Measurements from ENCODE around the gene VGLL4. TPM values are rescaled to one million over a fixed set of nuclear protein-coding genes. Genes with fewer than 3 reads are reported as not detected.

VGLL4 gene, protein sequence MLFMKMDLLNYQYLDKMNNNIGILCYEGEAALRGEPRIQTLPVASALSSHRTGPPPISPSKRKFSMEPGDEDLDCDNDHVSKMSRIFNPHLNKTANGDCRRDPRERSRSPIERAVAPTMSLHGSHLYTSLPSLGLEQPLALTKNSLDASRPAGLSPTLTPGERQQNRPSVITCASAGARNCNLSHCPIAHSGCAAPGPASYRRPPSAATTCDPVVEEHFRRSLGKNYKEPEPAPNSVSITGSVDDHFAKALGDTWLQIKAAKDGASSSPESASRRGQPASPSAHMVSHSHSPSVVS
- 44.1 and 47.0 TPM in 2 replicates for polyA plus RNA-seq (2013)

DNA sequence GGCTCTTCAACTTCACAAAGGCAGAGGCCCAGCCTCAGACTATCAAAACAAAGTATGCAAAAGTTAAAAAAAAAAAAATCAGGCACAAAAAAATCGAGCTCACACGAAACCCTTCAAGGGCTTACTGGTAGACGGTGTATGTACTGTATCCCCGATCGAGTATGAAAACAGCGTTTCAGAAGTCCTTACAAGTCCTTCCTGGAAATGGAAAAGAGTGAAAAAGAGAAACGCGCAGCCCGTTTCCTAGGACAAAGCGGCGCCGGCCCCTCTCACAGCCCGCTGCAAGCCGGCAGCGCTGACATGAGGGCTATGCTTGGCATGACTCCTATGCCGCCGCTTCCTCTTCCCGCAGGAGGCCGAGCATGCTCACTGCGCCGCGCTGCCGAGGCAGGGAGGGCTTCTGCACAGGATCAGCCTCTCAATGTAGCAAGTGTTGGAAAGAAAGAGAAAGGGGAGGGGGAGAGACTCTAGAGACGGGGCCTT lies at the start of gene VGLL4:
VGLL4 (minus strand) TSS at position 311 of the 483 bp plus-strand sequence. CDS start 397 bp downstream, outside the sequence.
- Histone ChIP-seq H3K23ac (ENCODE audit: low read length) (no peak within 1 kb of the TSS), H3K9ac (ENCODE audit: low read length) (peak within 1 kb of the TSS; percentile 89), H2BK5ac (ENCODE audit: low read depth, low read length, poor library complexity) (peak within 1 kb of the TSS; percentile 95), H4K12ac (ENCODE audit: low read depth, low read length) (peak within 1 kb of the TSS; percentile 96), H2BK120ac (ENCODE audit: insufficient read depth, low read length, poor library complexity) (peak within 1 kb of the TSS; percentile 88), H4K8ac (ENCODE audit: low read depth, low read length) (peak within 1 kb of the TSS; percentile 96), H3K36me3 (ENCODE audit: control insufficient read depth in 1 of 2, insufficient read depth in 2 of 2, low read length in 2 of 2) (peaks cover 0 to 2% of the 10 kb centered on the region in 2 experiments), H3K79me2 (ENCODE audit: control insufficient read depth, insufficient read depth, low read length, poor library complexity) (peaks cover 21% of the 10 kb centered on the region), H3K4me2 (ENCODE audit: low read length) (peak within 1 kb of the TSS; percentile 66), H4K91ac (ENCODE audit: low read depth, low read length) (peak within 1 kb of the TSS; percentile 93), H3K4ac (ENCODE audit: low read depth, low read length) (peak within 1 kb of the TSS; percentile 99), H3K14ac (ENCODE audit: low read length) (peak within 1 kb of the TSS; percentile 97), H3K4me3 (ENCODE audit: low read depth, low read length) (peak within 1 kb of the TSS; percentile 83), H3K18ac (ENCODE audit: low read length) (peak within 1 kb of the TSS; percentile 99), H3K9me3 (ENCODE audit: insufficient read depth, low read depth, low read length) (no peaks in the 10 kb centered on the region), H2AK5ac (ENCODE audit: low read length) (peak within 1 kb of the TSS; percentile 90), H3K27me3 (ENCODE audit: insufficient read depth, low read length) (no peaks in the 10 kb centered on the region), H3K27ac (ENCODE audit: low read depth, low read length) (peak within 1 kb of the TSS; percentile 88), H2BK12ac (ENCODE audit: low read length) (peak within 1 kb of the TSS; percentile 49), H3K4me1 (ENCODE audit: control insufficient read depth in 1 of 2, insufficient read depth in 2 of 2, low read length in 2 of 2) (peaks cover 9 to 14% of the 10 kb centered on the region in 2 experiments), H3K79me1 (ENCODE audit: low read length) (peaks cover 11% of the 10 kb centered on the region), H2AFZ (ENCODE audit: insufficient read depth, low read length, poor library complexity) (peak within 1 kb of the TSS; percentile 74)
- no CpG with 5 or more reads among the region's 24 CpGs for WGBS (ENCODE audit: extremely low coverage, insufficient coverage, insufficient read length)
- DNase-seq: peak; percentile 21 to 60

DNA sequence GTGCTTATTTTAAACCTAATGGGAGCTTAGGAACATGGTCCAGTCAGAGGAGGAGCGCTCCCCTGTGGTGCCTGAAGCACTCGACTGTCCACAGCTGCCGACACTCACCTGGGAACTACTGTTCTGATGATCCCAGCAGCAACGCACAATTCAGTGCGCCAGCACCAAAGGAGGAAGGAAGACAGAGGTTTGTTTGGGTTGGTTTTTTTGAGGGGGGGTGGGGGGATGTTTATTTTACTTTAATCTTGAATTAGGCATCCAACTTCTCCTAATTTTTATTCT lies 48.8 kb upstream of the VGLL4 start:
- Histone ChIP-seq H3K79me2 (ENCODE audit: control insufficient read depth, insufficient read depth, low read length, poor library complexity) (no peaks in the 10 kb centered on the region), H3K27ac (ENCODE audit: low read depth, low read length) (no peak overlapping the region), H3K23ac (ENCODE audit: low read length) (no peak overlapping the region), H2AFZ (ENCODE audit: insufficient read depth, low read length, poor library complexity) (no peak overlapping the region), H3K4me3 (ENCODE audit: low read depth, low read length) (no peak overlapping the region), H3K4me1 (ENCODE audit: control insufficient read depth in 1 of 2, insufficient read depth in 2 of 2, low read length in 2 of 2) (peaks cover 5% of the 10 kb centered on the region in 2 experiments), H2AK5ac (ENCODE audit: low read length) (peak overlapping the region; percentile 26), H3K4ac (ENCODE audit: low read depth, low read length) (no peak overlapping the region), H3K4me2 (ENCODE audit: low read length) (no peak overlapping the region), H4K91ac (ENCODE audit: low read depth, low read length) (no peak overlapping the region), H2BK120ac (ENCODE audit: insufficient read depth, low read length, poor library complexity) (no peak overlapping the region), H2BK12ac (ENCODE audit: low read length) (peak overlapping the region; percentile 68), H3K9me3 (ENCODE audit: insufficient read depth, low read depth, low read length) (no peaks in the 10 kb centered on the region), H3K36me3 (ENCODE audit: control insufficient read depth in 1 of 2, insufficient read depth in 2 of 2, low read length in 2 of 2) (peaks cover 0 to 2% of the 10 kb centered on the region in 2 experiments), H3K9ac (ENCODE audit: low read length) (no peak overlapping the region), H4K12ac (ENCODE audit: low read depth, low read length) (no peak overlapping the region), H3K79me1 (ENCODE audit: low read length) (peaks cover 2% of the 10 kb centered on the region), H2BK5ac (ENCODE audit: low read depth, low read length, poor library complexity) (no peak overlapping the region), H3K14ac (ENCODE audit: low read length) (no peak overlapping the region), H3K27me3 (ENCODE audit: insufficient read depth, low read length) (no peaks in the 10 kb centered on the region), H4K8ac (ENCODE audit: low read depth, low read length) (no peak overlapping the region), H3K18ac (ENCODE audit: low read length) (no peak overlapping the region)
- WGBS (ENCODE audit: extremely low coverage, insufficient coverage, insufficient read length): no CpG with 5 or more reads among the region's 5 CpGs
- DNase-seq: no peak

DNA sequence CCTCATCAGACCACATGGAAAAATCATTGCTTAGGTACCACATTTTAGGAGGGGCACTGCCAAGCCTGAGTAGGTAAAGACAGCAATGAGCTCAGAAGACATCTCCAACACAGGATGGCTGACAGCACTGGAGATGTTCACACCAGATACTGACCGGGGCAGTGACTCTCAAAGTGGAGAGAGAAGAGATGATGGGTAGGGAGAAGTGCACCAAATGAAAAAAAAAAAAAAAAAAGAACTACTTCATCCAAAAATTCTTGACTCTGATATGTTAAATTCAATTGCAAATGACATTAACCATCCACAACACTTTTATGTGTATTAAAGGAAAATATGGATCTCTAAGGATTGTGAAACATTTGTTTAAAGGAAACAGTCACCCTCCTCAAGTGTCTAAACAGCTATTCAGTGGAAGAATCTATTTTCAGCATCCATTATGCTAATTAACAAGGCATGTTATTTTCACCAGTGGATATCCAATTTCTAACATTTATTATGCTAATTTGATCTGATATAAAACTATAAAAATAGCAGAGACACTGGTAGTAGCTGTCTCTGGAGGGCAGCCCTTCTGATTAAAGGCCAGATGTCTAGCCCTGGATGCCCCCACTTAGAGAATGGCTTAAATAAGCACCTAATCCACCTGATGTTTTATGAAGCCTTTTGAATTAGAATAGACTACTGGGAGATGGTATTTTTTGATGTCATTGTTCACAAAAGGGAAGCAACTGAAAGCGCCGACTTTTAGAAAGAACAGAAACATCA lies 48.2 kb upstream of the VGLL4 start:
- WGBS (ENCODE audit: extremely low coverage, insufficient coverage, insufficient read length): no CpG with 5 or more reads among the region's 3 CpGs
- H3K4me1 ChIP-seq (ENCODE audit: control insufficient read depth in 1 of 2, insufficient read depth in 2 of 2, low read length in 2 of 2): peaks cover 5% of the 10 kb centered on the region in 2 experiments
- peak overlapping the region; percentile 1 for H4K91ac ChIP-seq (ENCODE audit: low read depth, low read length)
- no peak overlapping the region for H2AFZ ChIP-seq (ENCODE audit: insufficient read depth, low read length, poor library complexity)
- H3K4me2 ChIP-seq (ENCODE audit: low read length): no peak overlapping the region
- no peak overlapping the region for H3K9ac ChIP-seq (ENCODE audit: low read length)
- peak overlapping the region; percentile 18 for H3K27ac ChIP-seq (ENCODE audit: low read depth, low read length)
- peaks cover 0 to 2% of the 10 kb centered on the region in 2 experiments for H3K36me3 ChIP-seq (ENCODE audit: control insufficient read depth in 1 of 2, insufficient read depth in 2 of 2, low read length in 2 of 2)
- H3K23ac ChIP-seq (ENCODE audit: low read length): no peak overlapping the region
- H2BK5ac ChIP-seq (ENCODE audit: low read depth, low read length, poor library complexity): no peak overlapping the region
- peak overlapping the region; percentile 41 for H3K18ac ChIP-seq (ENCODE audit: low read length)
- no peaks in the 10 kb centered on the region for H3K79me2 ChIP-seq (ENCODE audit: control insufficient read depth, insufficient read depth, low read length, poor library complexity)
- peaks cover 2% of the 10 kb centered on the region for H3K79me1 ChIP-seq (ENCODE audit: low read length)
- H3K4ac ChIP-seq (ENCODE audit: low read depth, low read length): no peak overlapping the region
- H3K27me3 ChIP-seq (ENCODE audit: insufficient read depth, low read length): no peaks in the 10 kb centered on the region
- no peak overlapping the region for H3K4me3 ChIP-seq (ENCODE audit: low read depth, low read length)
- H2AK5ac ChIP-seq (ENCODE audit: low read length): no peak overlapping the region
- DNase-seq: no peak
- H3K9me3 ChIP-seq (ENCODE audit: insufficient read depth, low read depth, low read length): no peaks in the 10 kb centered on the region
- peak overlapping the region; percentile 0 for H3K14ac ChIP-seq (ENCODE audit: low read length)
- no peak overlapping the region for H4K12ac ChIP-seq (ENCODE audit: low read depth, low read length)
- H2BK12ac ChIP-seq (ENCODE audit: low read length): peak overlapping the region; percentile 1
- no peak overlapping the region for H4K8ac ChIP-seq (ENCODE audit: low read depth, low read length)
- H2BK120ac ChIP-seq (ENCODE audit: insufficient read depth, low read length, poor library complexity): peak overlapping the region; percentile 1

DNA sequence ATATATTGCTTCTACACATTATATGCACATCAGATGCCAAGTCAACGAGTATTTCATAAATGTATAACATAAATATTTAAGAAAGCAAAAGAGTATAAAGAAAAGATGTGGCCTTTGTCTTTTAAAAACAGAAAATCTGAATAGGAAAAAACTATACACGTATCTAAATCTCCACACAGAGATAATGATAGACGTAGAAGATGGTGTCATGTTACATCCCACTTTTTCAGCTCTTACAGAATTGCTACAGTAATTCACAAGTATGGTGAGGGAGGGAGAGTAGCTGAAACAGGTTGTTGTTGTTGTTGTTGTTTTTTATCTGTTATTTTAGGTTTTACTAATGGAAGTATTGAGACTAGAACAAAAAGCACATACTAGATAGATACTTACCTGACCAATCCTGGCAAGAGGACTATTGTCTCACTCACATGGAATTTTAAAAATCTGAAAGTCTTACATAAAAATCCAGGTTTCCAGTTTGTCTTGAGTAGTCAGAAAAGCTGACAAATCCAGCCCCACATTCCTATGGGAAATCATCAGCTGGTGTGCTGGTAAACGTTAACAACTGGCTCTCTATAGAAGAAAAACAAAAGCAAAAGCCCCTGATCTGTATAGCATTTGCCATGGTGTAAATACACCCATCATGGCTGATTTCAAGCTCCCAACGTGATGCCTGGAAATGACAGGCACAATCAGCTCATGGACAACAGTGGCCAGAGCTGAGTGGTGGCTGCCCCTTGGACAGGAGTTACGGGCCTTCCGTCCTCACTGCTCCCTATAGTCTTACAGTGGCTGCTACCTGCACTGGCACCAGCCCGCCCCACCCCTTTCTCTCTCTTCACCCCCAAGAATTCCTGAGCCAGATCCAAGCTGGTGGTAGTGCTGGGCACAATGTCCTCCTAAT lies 47.4 kb upstream of the VGLL4 start:
- Histone ChIP-seq H3K9me3 (ENCODE audit: insufficient read depth, low read depth, low read length) (no peaks in the 10 kb centered on the region), H3K4me2 (ENCODE audit: low read length) (peak overlapping the region; percentile 41), H3K9ac (ENCODE audit: low read length) (no peak overlapping the region), H2AFZ (ENCODE audit: insufficient read depth, low read length, poor library complexity) (no peak overlapping the region), H2BK5ac (ENCODE audit: low read depth, low read length, poor library complexity) (no peak overlapping the region), H3K4me3 (ENCODE audit: low read depth, low read length) (no peak overlapping the region), H2AK5ac (ENCODE audit: low read length) (no peak overlapping the region), H4K8ac (ENCODE audit: low read depth, low read length) (no peak overlapping the region), H3K4me1 (ENCODE audit: control insufficient read depth in 1 of 2, insufficient read depth in 2 of 2, low read length in 2 of 2) (peaks cover 5% of the 10 kb centered on the region in 2 experiments), H2BK120ac (ENCODE audit: insufficient read depth, low read length, poor library complexity) (peak overlapping the region; percentile 1), H3K27me3 (ENCODE audit: insufficient read depth, low read length) (no peaks in the 10 kb centered on the region), H2BK12ac (ENCODE audit: low read length) (peak overlapping the region; percentile 1), H3K36me3 (ENCODE audit: control insufficient read depth in 1 of 2, insufficient read depth in 2 of 2, low read length in 2 of 2) (peaks cover 0 to 2% of the 10 kb centered on the region in 2 experiments), H3K18ac (ENCODE audit: low read length) (peak overlapping the region; percentile 41), H3K79me1 (ENCODE audit: low read length) (peaks cover 2% of the 10 kb centered on the region), H3K14ac (ENCODE audit: low read length) (peak overlapping the region; percentile 0), H4K91ac (ENCODE audit: low read depth, low read length) (peak overlapping the region; percentile 1), H3K4ac (ENCODE audit: low read depth, low read length) (no peak overlapping the region), H4K12ac (ENCODE audit: low read depth, low read length) (no peak overlapping the region), H3K23ac (ENCODE audit: low read length) (no peak overlapping the region), H3K27ac (ENCODE audit: low read depth, low read length) (peak overlapping the region; percentile 46), H3K79me2 (ENCODE audit: control insufficient read depth, insufficient read depth, low read length, poor library complexity) (no peaks in the 10 kb centered on the region)
- no CpG with 5 or more reads among the region's 8 CpGs for WGBS (ENCODE audit: extremely low coverage, insufficient coverage, insufficient read length)
- peak; percentile 73 to 93 for DNase-seq
